ENCODE measurements around the gene ERP44.
"Not testable (repeated sequence)": the region's sequence is repeated elsewhere in the genome, so short reads cannot be mapped to it uniquely, and the experiment has no call there.

Gene ERP44

DNA sequence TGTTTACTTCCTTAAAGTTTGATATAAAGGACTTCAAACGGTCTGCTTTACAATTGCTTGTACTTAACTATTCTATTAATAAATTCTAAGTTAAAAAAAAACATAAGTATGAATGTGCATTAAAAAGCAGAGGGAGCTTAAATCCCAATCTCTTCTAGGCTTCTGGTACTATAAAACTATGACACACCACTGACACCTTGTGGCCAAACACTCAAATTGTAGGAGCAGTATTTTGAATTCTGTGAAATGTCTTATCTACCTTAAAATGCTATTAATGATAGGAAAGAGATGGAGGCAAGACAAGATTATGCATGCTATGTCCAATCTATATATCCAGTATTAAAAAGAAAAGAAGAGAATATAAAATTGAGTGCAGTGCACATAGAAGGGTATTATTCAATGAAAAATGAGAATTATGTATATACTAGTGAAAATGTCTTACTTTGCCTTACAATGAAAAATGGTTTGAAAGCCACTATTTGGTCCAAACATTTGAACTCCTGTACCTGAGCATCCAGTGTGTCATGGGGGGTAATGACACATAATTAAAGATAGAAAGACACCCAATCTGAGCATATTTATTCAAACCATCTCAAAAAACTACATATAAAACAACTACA lies 87.6 kb downstream of the ERP44 start:
- DNase-seq (ENCODE audit: low read depth), result peak; percentile 40

DNA sequence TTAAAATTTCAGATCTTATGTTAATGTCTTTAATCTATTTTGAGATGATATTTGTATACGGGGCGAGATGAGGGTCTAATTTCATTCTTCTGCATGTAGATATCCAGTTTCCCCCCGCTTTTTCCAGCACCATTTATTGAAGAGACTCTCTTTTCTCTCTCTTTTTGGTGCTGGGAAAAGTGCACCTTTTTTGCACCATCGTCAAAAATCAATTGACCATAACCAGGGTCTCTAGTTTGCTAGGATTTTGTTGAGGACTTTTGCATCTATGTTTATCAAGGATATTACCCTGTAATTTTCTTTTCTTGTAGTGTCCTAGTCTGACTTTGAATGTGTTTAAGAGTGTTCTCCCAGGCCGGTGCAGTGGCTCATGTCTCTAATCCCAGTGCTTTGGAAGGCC lies 99.0 kb downstream of the ERP44 start:
- no peak for DNase-seq (ENCODE audit: low read depth)

DNA sequence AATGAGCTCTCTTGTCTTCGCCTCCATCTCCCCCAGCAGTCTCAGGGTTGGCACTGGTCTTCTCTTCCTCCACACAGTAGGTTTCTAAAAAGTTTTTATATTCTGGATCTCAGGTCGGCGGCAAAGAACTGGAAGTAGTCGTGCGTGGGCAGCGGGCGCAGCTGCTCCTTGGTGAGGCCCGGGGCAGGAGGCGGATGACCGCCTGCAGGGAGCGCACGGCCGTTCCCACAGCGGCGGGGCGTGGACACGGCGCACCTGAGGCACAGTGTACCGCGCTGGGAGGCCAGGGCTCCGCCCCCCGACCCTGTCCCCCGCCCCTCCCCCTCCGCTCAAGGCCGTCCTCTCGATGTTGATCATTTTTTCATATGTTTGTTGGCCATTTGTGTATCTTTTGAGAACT lies 99.9 kb downstream of the ERP44 start:
- no peak for DNase-seq (ENCODE audit: low read depth)

- DNase-seq (ENCODE audit: low read depth), result no peak
Measured at GRCh38 chr9:99998266-99998665, 100.5 kb downstream of the ERP44 start.

DNA sequence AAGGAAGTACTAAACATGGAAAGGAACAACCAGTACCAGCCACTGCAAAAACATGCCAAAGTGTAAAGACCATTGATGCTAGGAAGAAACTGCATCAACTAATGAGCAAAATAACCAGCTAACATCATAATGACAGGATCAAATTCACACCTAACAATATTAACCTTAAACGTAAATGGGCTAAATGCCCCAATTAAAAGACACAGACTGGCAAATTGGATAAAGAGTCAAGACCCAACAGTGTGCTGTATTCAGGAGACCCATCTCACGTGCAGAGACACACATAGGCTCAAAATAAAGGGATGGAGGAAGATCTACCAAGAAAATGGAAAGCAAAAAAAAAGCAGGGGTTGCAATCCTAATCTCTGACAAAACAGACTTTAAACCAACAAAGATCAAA lies 108.3 kb downstream of the ERP44 start:
- DNase-seq (ENCODE audit: low read depth), result not testable (repeated sequence)

- no peak for DNase-seq (ENCODE audit: low read depth)
Measured at GRCh38 chr9:99986642-99987041, 112.2 kb downstream of the ERP44 start.

GRCh38 chr9:99980598-99980997 lies 118.2 kb downstream of the ERP44 start:
- DNase-seq (ENCODE audit: low read depth), result no peak

DNA sequence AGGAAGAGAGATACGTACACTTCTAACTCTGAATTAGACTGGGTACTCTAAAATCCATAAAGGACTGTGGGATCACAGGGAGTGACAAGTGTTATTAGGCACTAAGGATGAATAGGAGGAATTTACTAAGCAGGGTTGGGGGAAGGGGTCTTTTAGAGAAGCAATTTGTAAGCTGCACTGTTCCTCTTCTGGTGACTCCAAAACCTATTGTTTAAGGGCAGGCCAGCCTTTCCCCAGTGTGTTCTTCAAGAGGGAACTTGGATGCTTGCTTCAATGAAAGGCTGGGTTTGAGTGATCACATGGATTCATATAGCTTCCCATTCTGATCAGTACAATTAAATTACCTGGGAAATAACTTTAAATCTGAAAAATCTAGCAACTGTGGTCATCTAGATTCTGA lies 120.6 kb downstream of the ERP44 start:
- no peak for DNase-seq (ENCODE audit: low read depth)

DNA sequence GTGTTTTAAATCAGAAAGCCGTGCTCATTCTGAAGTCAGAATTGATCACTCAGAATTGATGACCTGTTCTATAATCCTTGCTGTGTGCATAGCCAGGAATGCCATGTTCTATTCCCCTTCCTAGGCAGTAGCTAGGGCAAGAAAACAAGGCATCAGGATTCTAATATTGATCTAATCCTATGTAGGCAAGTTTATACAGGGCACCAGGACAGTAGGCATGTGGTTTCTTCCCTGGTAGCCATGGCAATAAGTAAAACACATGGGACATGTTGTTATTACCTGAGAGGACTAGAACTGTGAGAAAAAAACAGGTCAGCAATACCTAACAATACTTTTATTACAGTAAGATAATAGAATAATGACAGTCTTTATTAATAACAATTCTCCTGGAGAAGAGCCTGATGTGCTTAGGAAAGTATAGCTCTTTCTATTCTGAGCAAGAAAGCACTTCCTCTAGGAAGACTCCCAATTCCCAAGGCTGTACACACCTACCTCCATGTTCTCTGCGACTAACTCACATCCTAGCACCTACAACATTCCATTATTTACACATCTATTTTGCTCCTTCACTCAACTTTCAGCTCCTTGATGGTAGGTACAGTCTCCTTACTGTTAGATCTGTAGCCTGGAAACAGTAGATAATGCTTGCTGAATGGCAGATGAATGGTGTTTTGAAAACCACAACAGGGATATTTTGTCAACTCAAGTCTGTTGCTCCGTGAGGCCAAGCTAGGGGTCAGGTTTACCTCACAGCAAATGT lies 121.6 kb downstream of the ERP44 start:
- no peak for DNase-seq (ENCODE audit: low read depth)

- DNase-seq (ENCODE audit: low read depth), result no peak
Measured at GRCh38 chr9:99973455-99973854, 125.3 kb downstream of the ERP44 start.

DNA sequence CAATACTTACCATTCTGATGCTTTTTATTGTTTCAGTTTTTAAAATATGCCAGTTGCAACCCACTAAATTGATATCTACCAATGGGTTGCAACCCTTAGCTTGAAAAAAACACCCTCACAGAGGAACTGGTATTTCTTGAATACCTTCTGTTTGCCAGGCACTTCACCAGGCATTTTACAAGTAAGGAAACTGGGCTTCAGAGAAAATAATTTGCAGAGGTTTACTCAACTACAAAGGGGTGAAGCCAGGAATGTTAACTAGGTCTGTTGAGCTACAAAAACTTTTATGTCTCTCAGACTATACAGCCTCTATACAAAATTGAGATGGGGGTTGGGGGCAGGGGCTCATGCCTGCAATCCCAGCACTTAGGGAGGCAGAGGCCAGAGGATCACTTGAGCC lies 127.4 kb downstream of the ERP44 start:
- DNase-seq (ENCODE audit: low read depth), result no peak

DNA sequence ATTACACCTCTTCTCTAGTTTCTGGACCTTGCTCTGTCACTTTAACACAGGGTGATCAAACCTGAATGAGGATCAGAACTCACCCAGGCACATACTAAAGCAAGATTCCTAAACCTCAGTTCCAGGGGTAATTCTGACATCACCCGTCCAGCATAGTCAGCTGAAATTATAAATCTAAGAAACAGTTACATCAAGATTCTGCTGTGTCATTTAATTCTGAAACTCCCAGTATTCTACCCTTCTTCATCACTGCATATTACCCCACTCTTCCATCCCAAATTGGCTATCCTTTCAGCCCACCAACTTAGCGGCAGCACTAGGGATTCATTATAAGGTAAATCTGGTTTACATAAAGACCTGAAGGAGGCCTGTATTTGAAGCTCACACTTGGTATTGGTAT lies 128.3 kb downstream of the ERP44 start:
- no peak for DNase-seq (ENCODE audit: low read depth)

- no peak for DNase-seq (ENCODE audit: low read depth)
Measured at GRCh38 chr9:99967457-99967856, 131.3 kb downstream of the ERP44 start.

GRCh38 chr9:99966716-99967115 lies 132.1 kb downstream of the ERP44 start:
- no peak for DNase-seq (ENCODE audit: low read depth)

DNA sequence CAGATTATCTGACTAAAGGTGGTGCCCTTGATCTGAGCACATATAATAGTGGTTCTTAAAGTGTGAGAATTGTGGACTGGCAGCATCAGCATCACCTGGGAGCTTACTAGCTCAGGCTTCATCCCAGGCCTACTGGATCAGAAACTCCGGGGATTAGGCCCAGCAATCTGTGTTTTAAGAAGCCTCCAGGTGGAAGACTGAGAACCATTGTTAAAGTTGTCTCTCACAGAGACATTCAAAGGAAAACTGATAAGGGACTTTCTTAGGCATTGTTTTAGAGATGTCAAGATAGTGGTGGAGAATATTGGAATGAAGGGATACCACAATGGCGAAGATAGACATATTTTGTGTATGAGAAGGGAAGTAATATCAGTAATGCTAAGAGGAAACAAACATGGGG lies 132.8 kb downstream of the ERP44 start:
- no peak for DNase-seq (ENCODE audit: low read depth)

DNA sequence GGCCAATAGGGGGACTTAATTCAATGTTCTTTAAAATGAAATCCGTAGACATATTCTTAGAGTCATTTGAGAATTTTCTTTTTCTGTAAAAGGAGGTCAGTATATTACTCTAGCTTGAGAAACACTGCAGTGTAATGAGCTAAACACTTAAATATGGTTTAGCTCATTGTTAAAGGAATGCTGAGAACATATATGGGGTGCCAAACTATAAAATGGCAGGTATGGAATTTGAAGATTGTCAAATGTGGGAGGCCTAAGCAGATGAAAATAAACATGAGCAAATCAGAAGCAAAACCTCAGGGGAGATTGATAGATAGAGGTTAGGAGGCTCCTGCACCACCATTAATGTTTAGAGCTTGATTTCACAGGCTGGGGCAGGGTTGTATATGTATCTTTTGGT lies 134.5 kb downstream of the ERP44 start:
- DNase-seq (ENCODE audit: low read depth), result no peak

GRCh38 chr9:99962680-99963261 lies 136.0 kb downstream of the ERP44 start:
- no peak for DNase-seq (ENCODE audit: low read depth)

- DNase-seq (ENCODE audit: low read depth), result no peak
Measured at GRCh38 chr9:99955606-99956005, 143.2 kb downstream of the ERP44 start.

DNA sequence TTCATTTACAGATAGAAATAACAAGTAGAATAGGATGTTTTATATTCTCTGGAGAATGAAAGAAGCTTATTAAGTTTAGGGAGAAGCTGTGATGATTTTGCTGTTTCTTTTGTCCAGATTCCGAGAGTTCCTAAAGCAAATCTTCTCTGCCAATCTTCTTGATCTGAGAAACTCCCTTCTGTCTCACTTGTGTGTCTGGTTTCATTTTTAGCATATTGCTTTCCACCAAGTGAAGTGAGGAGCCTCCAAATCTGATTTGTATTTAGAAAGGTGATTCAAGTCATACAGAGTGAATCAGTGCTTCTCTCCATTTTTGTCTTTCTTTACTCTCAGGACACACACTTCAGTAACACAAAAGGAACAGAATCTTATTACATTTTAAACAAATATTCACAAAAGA lies 144.0 kb downstream of the ERP44 start:
- DNase-seq (ENCODE audit: low read depth), result no peak

DNA sequence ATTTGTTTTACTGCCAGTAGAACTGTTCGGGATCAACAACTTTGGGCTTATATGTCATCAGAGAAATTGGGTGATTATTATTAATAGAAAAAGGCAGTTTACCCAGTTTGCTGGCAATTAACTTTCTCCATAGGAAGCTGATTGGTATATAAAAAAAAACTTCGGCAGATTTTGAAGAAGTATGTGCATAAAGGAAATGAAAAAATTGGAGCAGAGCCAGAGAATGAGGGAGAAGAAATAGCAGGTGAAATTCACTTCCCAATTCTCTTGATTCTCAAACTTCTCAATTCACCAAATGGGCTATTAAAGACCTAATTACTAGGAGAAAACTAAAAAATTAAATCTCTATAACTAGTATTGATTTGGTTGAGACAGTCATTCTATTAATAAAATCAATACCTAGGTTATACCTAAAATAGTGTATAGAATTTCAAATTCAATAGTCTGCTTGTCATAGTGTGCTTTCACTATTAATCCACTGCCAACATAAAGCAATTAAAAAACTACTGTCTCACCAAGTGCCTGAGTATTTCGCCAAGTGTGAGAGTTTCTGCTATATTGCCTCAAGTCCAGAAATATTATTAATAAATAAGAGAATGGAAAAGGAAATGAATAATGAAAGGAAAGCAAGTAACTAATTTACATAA lies 144.8 kb downstream of the ERP44 start:
- no peak for DNase-seq (ENCODE audit: low read depth)

DNA sequence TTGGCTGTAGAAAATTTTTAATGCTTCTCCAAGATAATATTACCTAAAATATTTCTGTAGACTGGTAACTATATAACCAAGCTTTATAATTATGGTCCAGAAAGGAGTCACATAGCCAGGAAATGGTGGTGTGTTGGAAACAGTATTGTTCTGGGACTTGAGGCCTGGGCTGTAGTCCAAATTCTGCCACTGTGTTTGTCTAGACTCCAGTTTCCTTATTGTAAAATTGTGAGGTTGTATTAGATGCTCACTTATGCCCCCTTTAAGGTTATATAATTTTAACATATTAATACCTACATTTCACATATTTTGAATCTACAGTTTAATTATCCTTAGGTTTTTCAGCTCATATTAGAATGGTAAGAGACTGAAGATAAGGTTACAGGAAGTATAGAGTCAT lies 149.9 kb downstream of the ERP44 start:
- DNase-seq (ENCODE audit: low read depth), result peak; percentile 9

- no peak for DNase-seq (ENCODE audit: low read depth)
Measured at GRCh38 chr9:99948482-99948881, 150.3 kb downstream of the ERP44 start.

GRCh38 chr9:99947395-99947794 lies 151.4 kb downstream of the ERP44 start:
- no peak for DNase-seq (ENCODE audit: low read depth)
